HEK293 (cell line): ENCODE data around the gene MAML3.

Experiments used
- GLI4 ChIP-seq: fragments of 450-650 bp; formaldehyde crosslinking; IDR thresholded peaks from 2 replicates; pipeline ENCODE4 v1.5.1; 2016; ENCODE audit warnings: missing biosample characterization, missing genetic modification characterization
- KLF16 ChIP-seq: fragments of 450-650 bp; formaldehyde crosslinking; IDR thresholded peaks from 2 replicates; pipeline ENCODE4 v1.5.1; 2017; ENCODE audit warnings: missing biosample characterization, missing genetic modification characterization
- SP7 ChIP-seq: fragments of 450-650 bp; formaldehyde crosslinking; IDR thresholded peaks from 2 replicates; pipeline ENCODE4 v1.5.1; 2016; ENCODE audit warnings: missing biosample characterization, missing genetic modification characterization
- YY2 ChIP-seq: fragments of 450-650 bp; formaldehyde crosslinking; IDR thresholded peaks from 2 replicates; pipeline ENCODE4 v1.5.1; 2016; ENCODE audit warnings: missing biosample characterization, missing genetic modification characterization
- ZBTB20 ChIP-seq: fragments of 450-650 bp; formaldehyde crosslinking; IDR thresholded peaks from 2 replicates; pipeline ENCODE4 v1.5.1; 2016; ENCODE audit warnings: missing biosample characterization, missing genetic modification characterization
- ZFHX2 ChIP-seq: fragments of 450-650 bp; formaldehyde crosslinking; conservative IDR thresholded peaks from 2 replicates; pipeline ENCODE4 v1.5.1; 2016; ENCODE audit warnings: missing biosample characterization, missing genetic modification characterization
- ZNF132 ChIP-seq: fragments of 450-650 bp; formaldehyde crosslinking; IDR thresholded peaks from 2 replicates; pipeline ENCODE4 v1.5.1; 2017; ENCODE audit warnings: missing biosample characterization, missing genetic modification characterization, borderline replicate concordance
- ZNF2 ChIP-seq: fragments of 450-650 bp; formaldehyde crosslinking; IDR thresholded peaks from 2 replicates; pipeline ENCODE4 v1.5.1; 2016; ENCODE audit warnings: missing biosample characterization, missing genetic modification characterization
- ZNF24 ChIP-seq: fragments of 450-650 bp; formaldehyde crosslinking; IDR thresholded peaks from 2 replicates; pipeline ENCODE4 v1.5.1; 2016; ENCODE audit warnings: missing biosample characterization, missing genetic modification characterization
- ZNF366 ChIP-seq: fragments of 450-650 bp; formaldehyde crosslinking; conservative IDR thresholded peaks from 2 replicates; pipeline ENCODE4 v1.5.1; 2016; ENCODE audit warnings: missing biosample characterization, missing genetic modification characterization
- ZNF48 ChIP-seq: fragments of 450-650 bp; formaldehyde crosslinking; IDR thresholded peaks from 2 replicates; pipeline ENCODE4 v1.5.1; 2016; ENCODE audit warnings: missing biosample characterization, missing genetic modification characterization
- ZNF571 ChIP-seq: fragments of 450-650 bp; formaldehyde crosslinking; IDR thresholded peaks from 2 replicates; pipeline ENCODE4 v1.5.0; 2017; ENCODE audit warnings: missing biosample characterization, missing genetic modification characterization
- ZNF596 ChIP-seq: fragments of 450-650 bp; IDR thresholded peaks from 2 replicates; pipeline ENCODE4 v1.5.0; 2018; ENCODE audit warnings: missing biosample characterization, mild to moderate bottlenecking, missing genetic modification characterization, moderate library complexity
- ZNF600 ChIP-seq: fragments of 450-650 bp; formaldehyde crosslinking; IDR thresholded peaks from 2 replicates; pipeline ENCODE4 v1.5.1; 2016; ENCODE audit warnings: missing biosample characterization, missing genetic modification characterization
- ZNF660 ChIP-seq: fragments of 450-650 bp; IDR thresholded peaks from 2 replicates; pipeline ENCODE4 v1.5.1; 2018; ENCODE audit warnings: missing biosample characterization, mild to moderate bottlenecking, missing genetic modification characterization
- ZNF701 ChIP-seq: fragments of 450-650 bp; formaldehyde crosslinking; IDR thresholded peaks from 2 replicates; pipeline ENCODE4 v1.5.1; 2016; ENCODE audit warnings: missing biosample characterization, missing genetic modification characterization
- ZNF704 ChIP-seq: fragments of 450-650 bp; formaldehyde crosslinking; IDR thresholded peaks from 2 replicates; pipeline ENCODE4 v1.5.1; 2016; ENCODE audit warnings: missing biosample characterization, missing genetic modification characterization
- ZSCAN5A ChIP-seq: fragments of 450-650 bp; formaldehyde crosslinking; IDR thresholded peaks from 2 replicates; pipeline ENCODE4 v1.5.1; 2016; ENCODE audit warnings: missing biosample characterization, missing genetic modification characterization
- TF ChIP-seq, protein P1 (sequence below): fragments of 450-650 bp; formaldehyde crosslinking; IDR thresholded peaks from 2 replicates; pipeline ENCODE4 v1.5.1; 2016; ENCODE audit warnings: missing biosample characterization, missing genetic modification characterization
- TF ChIP-seq, protein P2 (sequence below): fragments of 450-650 bp; formaldehyde crosslinking; optimal IDR thresholded peaks from 2 replicates; pipeline ENCODE3; 2016; ENCODE audit warnings: missing biosample characterization, mild to moderate bottlenecking, missing genetic modification characterization
- TF ChIP-seq, protein P3 (sequence below): fragments of 450-650 bp; formaldehyde crosslinking; IDR thresholded peaks from 2 replicates; pipeline ENCODE4 v1.5.1; 2016; ENCODE audit warnings: missing biosample characterization, missing genetic modification characterization
- TF ChIP-seq, protein P4 (sequence below): fragments of 450-650 bp; IDR thresholded peaks from 2 replicates; pipeline ENCODE4 v1.5.1; 2018; ENCODE audit warnings: missing biosample characterization, missing genetic modification characterization

MAML3 gene

DNA sequence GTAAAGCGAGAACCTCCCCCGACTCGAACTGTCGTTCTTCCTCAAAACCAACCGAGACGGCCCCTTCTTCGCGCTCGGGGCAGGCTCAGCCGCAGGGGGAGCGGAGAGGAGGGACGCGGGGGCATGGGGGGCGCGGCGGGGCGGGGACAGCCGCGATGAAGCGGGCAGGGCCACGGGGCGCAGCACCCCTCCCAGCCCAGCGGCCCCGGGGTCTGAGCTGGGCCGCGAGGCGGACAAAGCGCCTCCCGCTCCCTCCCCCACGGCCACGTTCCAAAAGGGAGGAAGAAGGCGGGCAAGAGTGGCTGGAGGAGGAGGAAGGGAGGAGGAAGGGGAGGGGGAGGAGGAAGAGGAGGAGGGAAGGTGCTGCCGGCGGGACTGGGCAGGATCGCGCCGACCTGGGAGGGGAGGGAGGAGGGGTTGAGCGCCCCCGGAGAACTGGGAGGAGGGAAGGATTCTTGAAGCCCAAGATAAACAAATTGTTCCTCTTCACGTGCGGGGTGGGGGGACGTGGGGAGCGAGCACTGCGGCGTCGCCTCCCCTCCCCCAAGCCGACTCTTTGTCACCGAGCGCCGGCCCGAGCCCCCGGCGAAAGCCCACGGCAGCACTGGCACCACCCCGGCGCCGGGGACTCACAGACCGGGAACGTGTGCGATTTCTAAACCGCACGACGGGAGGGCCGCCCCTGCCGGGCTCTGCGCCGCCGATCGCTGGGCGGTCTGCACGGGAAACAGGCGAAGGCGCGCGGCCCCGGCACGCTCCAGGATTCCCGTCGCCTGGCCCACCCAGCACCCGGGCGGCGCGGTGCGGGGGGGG, 2.9 kb downstream of the MAML3 start (continued):
- TF ChIP-seq, protein P1, sequence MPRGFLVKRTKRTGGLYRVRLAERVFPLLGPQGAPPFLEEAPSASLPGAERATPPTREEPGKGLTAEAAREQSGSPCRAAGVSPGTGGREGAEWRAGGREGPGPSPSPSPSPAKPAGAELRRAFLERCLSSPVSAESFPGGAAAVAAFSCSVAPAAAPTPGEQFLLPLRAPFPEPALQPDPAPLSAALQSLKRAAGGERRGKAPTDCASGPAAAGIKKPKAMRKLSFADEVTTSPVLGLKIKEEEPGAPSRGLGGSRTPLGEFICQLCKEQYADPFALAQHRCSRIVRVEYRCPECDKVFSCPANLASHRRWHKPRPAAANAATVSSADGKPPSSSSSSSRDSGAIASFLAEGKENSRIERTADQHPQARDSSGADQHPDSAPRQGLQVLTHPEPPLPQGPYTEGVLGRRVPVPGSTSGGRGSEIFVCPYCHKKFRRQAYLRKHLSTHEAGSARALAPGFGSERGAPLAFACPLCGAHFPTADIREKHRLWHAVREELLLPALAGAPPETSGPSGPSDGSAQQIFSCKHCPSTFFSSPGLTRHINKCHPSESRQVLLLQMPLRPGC (tag by site-specific recombination) = peak; percentile 71; the same call in 1 of the 2 replicates
- peak; percentile 86 for TF ChIP-seq ZNF600 (tag by site-specific recombination)
- TF ChIP-seq SP7 (tag by site-specific recombination) = peak; percentile 85
- TF ChIP-seq, protein P2, sequence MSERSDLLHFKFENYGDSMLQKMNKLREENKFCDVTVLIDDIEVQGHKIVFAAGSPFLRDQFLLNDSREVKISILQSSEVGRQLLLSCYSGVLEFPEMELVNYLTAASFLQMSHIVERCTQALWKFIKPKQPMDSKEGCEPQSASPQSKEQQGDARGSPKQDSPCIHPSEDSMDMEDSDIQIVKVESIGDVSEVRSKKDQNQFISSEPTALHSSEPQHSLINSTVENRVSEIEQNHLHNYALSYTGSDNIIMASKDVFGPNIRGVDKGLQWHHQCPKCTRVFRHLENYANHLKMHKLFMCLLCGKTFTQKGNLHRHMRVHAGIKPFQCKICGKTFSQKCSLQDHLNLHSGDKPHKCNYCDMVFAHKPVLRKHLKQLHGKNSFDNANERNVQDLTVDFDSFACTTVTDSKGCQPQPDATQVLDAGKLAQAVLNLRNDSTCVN (tag by site-specific recombination) = peak; percentile 89
- TF ChIP-seq GLI4 (tag by site-specific recombination) = 0 out of 2 replicates have a peak, but pooled peaks have one; percentile 59
- TF ChIP-seq ZSCAN5A (tag by site-specific recombination) = 0 out of 2 replicates have a peak, but pooled peaks have one; percentile 31
- TF ChIP-seq, protein P3, sequence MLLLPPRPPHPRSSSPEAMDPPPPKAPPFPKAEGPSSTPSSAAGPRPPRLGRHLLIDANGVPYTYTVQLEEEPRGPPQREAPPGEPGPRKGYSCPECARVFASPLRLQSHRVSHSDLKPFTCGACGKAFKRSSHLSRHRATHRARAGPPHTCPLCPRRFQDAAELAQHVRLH (tag by site-specific recombination) = peak; percentile 13; the same call in 1 of the 2 replicates
- TF ChIP-seq KLF16 (tag by site-specific recombination) = peak; percentile 92
- TF ChIP-seq ZNF24 (tag by site-specific recombination) = peak; percentile 66; the same call in 1 of the 2 replicates
- peak; percentile 51; the same call in 1 of the 2 replicates for TF ChIP-seq ZNF596 (tag by site-specific recombination)
- no peak for TF ChIP-seq ZNF701
- TF ChIP-seq ZNF704 (tag by site-specific recombination) = no peak
- peak; percentile 63; the same call in 1 of the 2 replicates for TF ChIP-seq YY2 (tag by site-specific recombination)
- peak; percentile 90 for TF ChIP-seq ZNF366 (tag by site-specific recombination)
- TF ChIP-seq ZNF571 = no peak
- peak; percentile 99 for TF ChIP-seq ZFHX2 (tag by site-specific recombination)
- no peak for TF ChIP-seq ZNF660
- peak; percentile 88 for TF ChIP-seq ZBTB20 (tag by site-specific recombination)
- no peak for TF ChIP-seq ZNF132 (tag by site-specific recombination)
- TF ChIP-seq ZNF2 (tag by site-specific recombination) = peak; percentile 15; the same call in 1 of the 2 replicates
- TF ChIP-seq, protein P4, sequence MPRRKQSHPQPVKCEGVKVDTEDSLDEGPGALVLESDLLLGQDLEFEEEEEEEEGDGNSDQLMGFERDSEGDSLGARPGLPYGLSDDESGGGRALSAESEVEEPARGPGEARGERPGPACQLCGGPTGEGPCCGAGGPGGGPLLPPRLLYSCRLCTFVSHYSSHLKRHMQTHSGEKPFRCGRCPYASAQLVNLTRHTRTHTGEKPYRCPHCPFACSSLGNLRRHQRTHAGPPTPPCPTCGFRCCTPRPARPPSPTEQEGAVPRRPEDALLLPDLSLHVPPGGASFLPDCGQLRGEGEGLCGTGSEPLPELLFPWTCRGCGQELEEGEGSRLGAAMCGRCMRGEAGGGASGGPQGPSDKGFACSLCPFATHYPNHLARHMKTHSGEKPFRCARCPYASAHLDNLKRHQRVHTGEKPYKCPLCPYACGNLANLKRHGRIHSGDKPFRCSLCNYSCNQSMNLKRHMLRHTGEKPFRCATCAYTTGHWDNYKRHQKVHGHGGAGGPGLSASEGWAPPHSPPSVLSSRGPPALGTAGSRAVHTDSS (tag by site-specific recombination) = peak; percentile 98
- no peak for TF ChIP-seq ZNF48 (tag by site-specific recombination)
